ENCODE data around the gene MAP3K7CL.

Gene MAP3K7CL

GRCh38 chr21:29201186-29201585 lies 70.7 kb downstream of the MAP3K7CL start:
- no peak for DNase-seq

- DNase-seq = no peak
Measured at GRCh38 chr21:29205009-29205408, 74.6 kb downstream of the MAP3K7CL start.

- no peak for DNase-seq
Measured at GRCh38 chr21:29205988-29206387, 75.5 kb downstream of the MAP3K7CL start.

DNA sequence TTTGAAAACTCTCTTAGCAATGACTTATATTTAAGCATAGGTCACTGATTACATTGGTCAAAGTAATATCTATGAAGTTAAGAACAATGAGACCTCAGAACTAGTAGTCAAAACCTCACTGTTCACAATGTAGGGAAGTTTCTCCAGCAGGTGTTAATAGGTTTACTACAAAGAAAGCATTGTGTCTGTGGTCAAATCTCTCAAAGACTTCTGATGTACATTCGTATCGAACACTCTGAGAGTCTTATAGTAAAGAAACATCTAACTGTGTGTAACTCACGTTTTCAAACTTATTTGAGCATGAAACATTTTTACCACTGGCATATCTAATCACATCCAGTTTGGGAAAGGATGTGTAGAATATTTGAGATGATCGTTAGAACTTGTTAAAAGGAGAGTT lies 76.0 kb downstream of the MAP3K7CL start:
- DNase-seq = no peak

DNA sequence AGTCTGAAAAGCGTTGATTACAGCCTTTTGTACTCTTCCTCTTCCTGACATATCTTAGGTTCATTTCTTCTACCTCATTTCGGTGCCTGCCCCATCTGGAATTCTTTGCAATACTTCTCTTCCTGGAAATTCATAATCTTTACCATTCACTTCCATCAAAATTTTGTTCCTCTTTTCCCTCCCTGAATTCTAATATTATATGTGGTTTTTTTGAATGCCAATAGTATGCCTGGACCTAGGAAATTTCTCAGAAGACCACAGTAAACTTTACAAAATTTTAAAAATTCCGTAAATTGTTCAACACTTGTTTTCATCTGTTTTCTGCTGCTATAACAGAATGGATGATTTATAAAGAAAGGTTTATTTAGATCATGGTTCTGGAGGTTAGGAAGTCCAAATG lies 76.8 kb downstream of the MAP3K7CL start:
- DNase-seq = no peak

DNA sequence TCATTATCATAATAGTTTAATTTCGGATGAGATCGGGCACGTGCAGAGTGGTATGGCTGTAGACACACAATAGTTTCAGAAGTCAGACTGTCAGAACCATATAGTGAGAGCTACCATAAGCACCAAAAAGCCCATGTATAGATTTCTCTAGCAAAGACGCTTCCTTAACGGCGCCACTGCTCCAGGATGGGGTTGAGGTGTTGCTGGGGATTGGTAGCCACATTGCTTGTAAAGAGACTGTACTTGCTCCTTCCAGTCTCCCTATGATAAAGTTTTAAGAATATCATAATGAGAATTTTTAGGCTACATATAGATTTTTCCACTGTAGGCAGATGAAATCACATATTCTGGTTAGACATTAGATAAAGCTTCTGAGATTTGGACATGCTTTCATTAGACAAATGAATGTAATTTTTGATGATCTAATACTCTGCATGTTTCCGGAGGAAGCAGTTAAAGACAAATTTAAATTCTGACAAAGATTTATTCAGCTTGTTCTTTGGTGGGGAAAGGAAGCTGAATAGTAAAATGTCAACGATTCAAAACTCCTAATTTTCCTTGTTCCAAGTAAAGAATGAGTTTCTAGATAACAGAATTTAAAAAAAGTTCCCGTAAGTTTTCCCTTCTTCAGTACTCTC lies 77.7 kb downstream of the MAP3K7CL start:
- no peak for DNase-seq

DNA sequence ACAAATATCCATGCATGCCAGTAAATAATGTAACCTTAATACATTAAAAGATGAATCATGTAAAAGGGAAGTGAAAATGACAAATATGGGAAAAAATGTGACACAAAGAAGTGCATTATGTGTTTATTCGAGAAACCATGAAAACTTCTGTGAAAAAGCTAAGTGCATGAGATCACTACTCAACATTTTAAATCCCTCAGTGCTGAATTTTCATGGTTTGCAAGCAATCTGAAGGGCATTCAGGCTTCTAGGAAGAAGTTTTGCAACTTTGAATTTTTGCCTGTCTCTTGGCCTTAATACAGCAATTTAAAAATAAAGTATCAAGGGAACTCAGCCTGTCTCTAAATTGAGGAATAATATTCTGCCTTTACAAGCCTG lies 78.2 kb downstream of the MAP3K7CL start:
- DNase-seq = no peak

GRCh38 chr21:29209696-29210095 lies 79.3 kb downstream of the MAP3K7CL start:
- DNase-seq = no peak

GRCh38 chr21:29211205-29211604 lies 80.8 kb downstream of the MAP3K7CL start:
- DNase-seq = no peak

DNA sequence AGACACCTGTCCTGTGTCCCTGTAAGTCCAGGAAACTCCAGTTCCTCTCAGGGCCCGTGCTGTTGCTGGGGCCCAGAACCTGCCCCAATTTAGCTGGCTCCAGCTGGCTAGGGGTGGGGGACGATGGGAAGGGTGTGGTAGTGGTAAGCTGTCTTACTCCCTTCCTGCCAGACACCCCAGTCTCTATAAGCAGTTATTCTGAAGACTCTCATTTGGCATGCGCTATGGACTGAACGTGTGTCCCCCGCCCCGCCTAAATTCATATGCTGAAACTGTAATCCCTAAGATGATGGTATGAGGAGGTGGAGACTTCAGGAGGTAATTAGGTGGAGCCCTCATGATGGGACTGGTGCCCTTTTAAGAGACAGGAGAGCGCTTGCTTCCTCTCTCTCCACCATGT lies 82.0 kb downstream of the MAP3K7CL start:
- DNase-seq = no peak

GRCh38 chr21:29213513-29214385 lies 83.3 kb downstream of the MAP3K7CL start:
- no peak for DNase-seq

GRCh38 chr21:29215709-29216108 lies 85.3 kb downstream of the MAP3K7CL start:
- no peak for DNase-seq

DNA sequence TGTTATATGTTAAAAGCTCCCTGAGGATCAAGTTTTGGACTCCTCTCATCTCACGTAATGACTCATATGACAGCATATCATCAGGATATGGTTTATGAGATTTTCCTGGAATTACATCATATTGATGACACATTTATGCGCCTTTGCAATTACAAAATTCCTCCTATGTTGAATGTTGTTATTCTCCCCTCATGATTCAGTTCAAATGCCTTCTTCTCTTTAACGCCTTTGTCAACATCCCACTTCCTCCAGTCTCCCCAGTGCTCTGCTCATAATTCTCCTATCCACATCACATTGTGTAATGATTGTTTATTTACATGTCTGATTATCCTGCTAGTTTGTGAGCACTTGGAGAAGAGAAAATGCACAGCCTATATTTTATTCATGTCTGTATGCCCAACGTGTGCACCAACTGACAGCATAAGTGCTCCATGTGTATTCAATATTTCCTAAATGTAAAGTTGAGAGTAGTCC lies 87.4 kb downstream of the MAP3K7CL start:
- no peak for DNase-seq

DNA sequence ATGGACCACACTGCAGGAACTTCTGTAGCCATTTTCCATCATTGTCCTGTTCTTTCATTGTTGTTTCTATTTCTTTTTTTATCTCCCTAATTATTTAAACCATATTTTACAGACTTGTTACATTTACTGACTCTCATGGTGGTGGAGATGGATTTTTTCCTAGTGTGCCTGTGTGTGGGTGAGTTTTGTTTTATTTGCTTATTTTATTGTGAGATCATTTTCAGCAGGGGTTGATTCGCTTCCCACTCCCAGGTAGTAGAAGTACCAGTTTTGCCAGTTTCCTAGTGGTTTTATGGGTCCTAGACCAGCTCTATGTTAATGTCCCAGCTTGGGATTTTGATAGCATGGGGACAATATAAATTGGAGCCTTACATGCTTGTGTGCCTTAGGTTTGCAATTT lies 88.3 kb downstream of the MAP3K7CL start:
- no peak for DNase-seq

DNA sequence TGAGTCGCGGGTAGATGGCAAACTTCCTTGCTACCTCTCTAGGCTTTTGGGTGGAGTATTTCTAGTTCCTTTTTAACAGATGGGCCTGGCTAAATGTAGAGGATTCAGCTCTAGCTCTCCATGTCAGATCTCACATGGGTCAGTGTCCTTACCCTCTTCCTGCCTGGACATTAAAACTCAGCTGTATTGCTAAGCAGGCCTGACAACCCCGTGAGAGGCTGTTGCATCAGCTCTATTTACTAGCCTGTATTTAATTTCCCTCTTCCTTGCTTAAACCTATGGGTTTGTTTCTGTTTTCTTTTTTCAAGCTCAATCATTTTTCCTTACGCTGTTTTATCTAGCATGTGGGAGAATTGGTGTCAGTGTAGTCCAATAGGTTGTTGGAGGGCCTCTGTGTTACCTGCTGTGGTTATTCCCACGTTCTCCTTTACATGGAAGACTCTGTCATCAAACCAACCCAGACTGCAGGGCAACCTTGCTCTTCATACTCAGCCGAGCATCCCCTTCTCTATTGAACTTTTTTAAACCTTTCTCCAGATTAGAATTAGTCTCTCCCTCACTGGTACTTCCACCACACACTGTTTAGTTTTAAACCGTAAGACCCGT lies 88.8 kb downstream of the MAP3K7CL start:
- no peak for DNase-seq

- no peak for DNase-seq
Measured at GRCh38 chr21:29221253-29221744, 90.9 kb downstream of the MAP3K7CL start.

GRCh38 chr21:29224006-29224405 lies 93.6 kb downstream of the MAP3K7CL start:
- DNase-seq = no peak
